ENCODE measurements around the gene HCFC1R1.

HCFC1R1 gene

DNA sequence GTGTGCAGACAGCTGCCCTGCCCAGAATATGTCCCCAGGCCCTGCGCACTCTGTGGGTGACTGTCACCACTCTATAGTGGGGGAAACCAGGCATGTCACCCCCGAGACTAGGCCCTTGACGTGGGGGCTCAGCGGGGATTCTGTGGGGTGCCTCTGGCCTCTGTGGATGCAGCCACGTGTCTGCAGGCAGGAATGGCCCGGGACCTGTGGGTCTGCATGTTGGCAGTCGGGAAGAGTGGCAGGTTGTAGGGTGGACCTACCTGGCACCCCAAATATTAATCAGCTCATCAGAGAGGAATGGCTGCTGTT, 42.7 kb upstream of the HCFC1R1 start:
- Histone ChIP-seq H3K9me2 (replicated peaks; ENCODE audit: insufficient read depth, low read length) (no peaks in the 10 kb centered on the region), H3K27ac (ENCODE audit: low read length) (no peak overlapping the region), H3K4me2 (ENCODE audit: low read depth, low read length) (no peak overlapping the region), H3K79me2 (ENCODE audit: low read length) (no peaks in the 10 kb centered on the region), H2AFZ (ENCODE audit: low read length) (no peak overlapping the region), H3K36me3 (replicated peaks; ENCODE audit: insufficient read depth, low read length) (no peaks in the 10 kb centered on the region), H3K27me3 (replicated peaks; ENCODE audit: insufficient read depth, low read length) (peaks cover 52% of the 10 kb centered on the region), H3K9me3 (replicated peaks; ENCODE audit: insufficient read depth, low read length) (no peaks in the 10 kb centered on the region), H4K20me1 (ENCODE audit: insufficient read depth, low read length) (no peaks in the 10 kb centered on the region), H3K4me1 (ENCODE audit: low read length) (peaks cover 9% of the 10 kb centered on the region; the same call in 1 of the 2 replicates), H3K4me3 (ENCODE audit: low read length) (no peak overlapping the region), H3F3A (ENCODE audit: insufficient read depth, low read length) (no peaks in the 10 kb centered on the region), H3K9ac (ENCODE audit: low read length) (no peak overlapping the region)
- TF ChIP-seq, protein P1, sequence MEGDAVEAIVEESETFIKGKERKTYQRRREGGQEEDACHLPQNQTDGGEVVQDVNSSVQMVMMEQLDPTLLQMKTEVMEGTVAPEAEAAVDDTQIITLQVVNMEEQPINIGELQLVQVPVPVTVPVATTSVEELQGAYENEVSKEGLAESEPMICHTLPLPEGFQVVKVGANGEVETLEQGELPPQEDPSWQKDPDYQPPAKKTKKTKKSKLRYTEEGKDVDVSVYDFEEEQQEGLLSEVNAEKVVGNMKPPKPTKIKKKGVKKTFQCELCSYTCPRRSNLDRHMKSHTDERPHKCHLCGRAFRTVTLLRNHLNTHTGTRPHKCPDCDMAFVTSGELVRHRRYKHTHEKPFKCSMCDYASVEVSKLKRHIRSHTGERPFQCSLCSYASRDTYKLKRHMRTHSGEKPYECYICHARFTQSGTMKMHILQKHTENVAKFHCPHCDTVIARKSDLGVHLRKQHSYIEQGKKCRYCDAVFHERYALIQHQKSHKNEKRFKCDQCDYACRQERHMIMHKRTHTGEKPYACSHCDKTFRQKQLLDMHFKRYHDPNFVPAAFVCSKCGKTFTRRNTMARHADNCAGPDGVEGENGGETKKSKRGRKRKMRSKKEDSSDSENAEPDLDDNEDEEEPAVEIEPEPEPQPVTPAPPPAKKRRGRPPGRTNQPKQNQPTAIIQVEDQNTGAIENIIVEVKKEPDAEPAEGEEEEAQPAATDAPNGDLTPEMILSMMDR (IDR thresholded peaks at IDR 0.05; ENCODE audit: low read length) = no peak
- no peak for TF ChIP-seq EZH2phosphoT487 (IDR thresholded peaks at IDR 0.05; ENCODE audit: low read length)
- no peak for TF ChIP-seq EZH2 (optimal IDR thresholded peaks at IDR 0.05; ENCODE audit: low read depth, low read length)
- no peak for DNase-seq

DNA sequence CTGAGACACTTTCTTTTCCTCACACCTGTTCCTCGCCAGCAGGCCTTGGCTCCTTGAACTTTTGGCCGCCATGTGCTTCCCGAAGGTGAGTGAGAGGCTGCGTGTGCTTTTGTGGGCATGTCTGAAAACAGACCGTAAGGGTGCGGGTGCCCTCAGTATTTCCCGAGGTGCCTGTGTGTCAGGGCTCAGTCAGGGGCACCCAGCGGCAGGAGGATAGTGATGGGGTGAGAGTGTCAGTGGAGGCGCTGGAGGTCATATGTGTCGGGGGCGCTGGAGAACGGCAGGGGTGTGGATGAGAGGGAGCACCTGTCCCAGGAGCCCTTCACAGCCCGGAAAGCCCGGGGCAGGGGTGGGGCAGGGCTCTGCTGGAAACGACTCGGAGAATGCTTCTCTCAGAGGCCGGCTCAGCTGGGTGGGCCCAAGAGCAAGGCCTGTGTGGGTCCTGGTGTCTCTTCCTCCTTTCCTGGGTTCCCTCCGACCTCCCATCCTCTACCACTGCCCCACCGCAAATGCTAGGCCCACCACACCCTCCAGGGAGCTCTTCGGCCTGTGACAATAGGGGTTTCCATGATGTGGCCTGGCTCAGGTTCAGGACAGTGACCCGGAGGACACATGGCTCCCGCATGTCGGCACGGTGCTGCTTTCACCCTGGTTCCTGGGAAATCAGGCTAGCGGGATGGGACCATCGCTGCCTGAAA, 42.1 kb upstream of the HCFC1R1 start:
- H3K27ac ChIP-seq (ENCODE audit: low read length) = no peak overlapping the region

DNA sequence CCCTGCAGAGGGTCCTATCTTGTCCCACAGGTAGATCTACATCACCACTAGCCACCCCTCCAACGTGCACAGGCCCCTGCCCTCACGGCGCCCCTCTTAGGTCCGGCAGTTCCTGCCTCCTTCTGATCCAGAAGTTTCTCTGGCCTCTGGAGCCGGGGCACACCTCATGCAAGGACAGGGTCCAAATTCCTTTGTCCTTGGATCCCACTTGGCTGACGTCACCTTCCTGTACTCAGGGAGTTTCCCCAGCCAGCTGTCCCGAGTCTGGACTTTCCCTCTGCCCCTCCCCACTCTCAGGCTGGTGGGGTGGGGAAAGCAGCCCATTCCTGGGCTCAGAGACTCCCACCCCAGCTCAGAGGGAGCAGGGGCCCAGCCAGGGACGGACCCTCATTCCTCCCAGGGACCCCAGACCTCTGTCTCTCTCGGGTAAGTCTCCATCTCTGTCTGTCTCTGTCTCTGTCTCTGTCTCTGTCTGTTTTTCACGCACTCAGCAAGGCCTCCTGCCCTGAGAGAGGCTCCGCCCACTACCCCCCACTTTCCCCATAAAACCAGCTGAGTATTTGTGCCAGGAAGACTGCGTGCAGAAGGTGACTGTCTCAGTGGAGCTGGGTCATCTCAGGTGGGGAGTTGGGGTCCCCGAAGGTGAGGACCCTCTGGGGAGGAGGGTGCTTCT, 41.5 kb upstream of the HCFC1R1 start, which contains the start of gene IL32:
IL32 (plus strand) TSS at position 572 of the 673 bp plus-strand sequence. CDS start 172 bp downstream, outside the sequence.
- Histone ChIP-seq H3K9me3 (replicated peaks; ENCODE audit: insufficient read depth, low read length) (no peaks in the 10 kb centered on the region), H3K79me2 (ENCODE audit: low read length) (no peaks in the 10 kb centered on the region), H3K36me3 (replicated peaks; ENCODE audit: insufficient read depth, low read length) (no peaks in the 10 kb centered on the region), H3K4me1 (ENCODE audit: low read length) (peaks cover 9% of the 10 kb centered on the region; the same call in 1 of the 2 replicates), H2AFZ (ENCODE audit: low read length) (peak within 1 kb of the TSS; percentile 31; the same call in 1 of the 2 replicates), H4K20me1 (ENCODE audit: insufficient read depth, low read length) (no peaks in the 10 kb centered on the region), H3K4me3 (ENCODE audit: low read length) (no peak within 1 kb of the TSS), H3F3A (ENCODE audit: insufficient read depth, low read length) (no peaks in the 10 kb centered on the region), H3K9me2 (replicated peaks; ENCODE audit: insufficient read depth, low read length) (no peaks in the 10 kb centered on the region), H3K27ac (ENCODE audit: low read length) (no peak within 1 kb of the TSS), H3K4me2 (ENCODE audit: low read depth, low read length) (no peak within 1 kb of the TSS; the same call in 1 of the 2 replicates), H3K27me3 (replicated peaks; ENCODE audit: insufficient read depth, low read length) (peaks cover 61% of the 10 kb centered on the region), H3K9ac (ENCODE audit: low read length) (no peak within 1 kb of the TSS)
- DNase-seq = no peak
- TF ChIP-seq EZH2phosphoT487 (IDR thresholded peaks at IDR 0.05; ENCODE audit: low read length) (no peak), EZH2 (optimal IDR thresholded peaks at IDR 0.05; ENCODE audit: low read depth, low read length) (no peak)
- TF ChIP-seq, protein P1 (IDR thresholded peaks at IDR 0.05; ENCODE audit: low read length) = no peak

More for the DNA sequence above, 42.1 kb upstream of the HCFC1R1 start:
- Histone ChIP-seq H3K36me3 (replicated peaks; ENCODE audit: insufficient read depth, low read length) (no peaks in the 10 kb centered on the region), H3K4me3 (ENCODE audit: low read length) (no peak overlapping the region), H3K4me1 (ENCODE audit: low read length) (peaks cover 9% of the 10 kb centered on the region; the same call in 1 of the 2 replicates), H4K20me1 (ENCODE audit: insufficient read depth, low read length) (no peaks in the 10 kb centered on the region), H3K9ac (ENCODE audit: low read length) (no peak overlapping the region), H3K4me2 (ENCODE audit: low read depth, low read length) (no peak overlapping the region; the same call in 1 of the 2 replicates), H2AFZ (ENCODE audit: low read length) (no peak overlapping the region; the same call in 1 of the 2 replicates), H3K9me2 (replicated peaks; ENCODE audit: insufficient read depth, low read length) (no peaks in the 10 kb centered on the region), H3F3A (ENCODE audit: insufficient read depth, low read length) (no peaks in the 10 kb centered on the region), H3K27me3 (replicated peaks; ENCODE audit: insufficient read depth, low read length) (peaks cover 54% of the 10 kb centered on the region), H3K9me3 (replicated peaks; ENCODE audit: insufficient read depth, low read length) (no peaks in the 10 kb centered on the region), H3K79me2 (ENCODE audit: low read length) (no peaks in the 10 kb centered on the region)
- TF ChIP-seq EZH2phosphoT487 (IDR thresholded peaks at IDR 0.05; ENCODE audit: low read length) = no peak
- TF ChIP-seq, protein P1 (IDR thresholded peaks at IDR 0.05; ENCODE audit: low read length) = no peak
- no peak for TF ChIP-seq EZH2 (optimal IDR thresholded peaks at IDR 0.05; ENCODE audit: low read depth, low read length)
- DNase-seq = no peak
